HG03175 (cell line): ENCODE data around the gene EIF1AY.
A peak's percentile ranks its signal among the peaks of the same experiment; 100 is the strongest.
"Not testable (repeated sequence)": the region's sequence is repeated elsewhere in the genome, so short reads cannot be mapped to it uniquely, and the experiment has no call there.

Experiments used
- ATAC-seq: cut with Tn5 transposase; IDR thresholded peaks from one replicate; pipeline ENCODE4 v1.9.1; 2021; ENCODE audit warnings: mild to moderate bottlenecking, moderate library complexity; ENCODE audit not compliant: unreplicated experiment

EIF1AY gene, protein sequence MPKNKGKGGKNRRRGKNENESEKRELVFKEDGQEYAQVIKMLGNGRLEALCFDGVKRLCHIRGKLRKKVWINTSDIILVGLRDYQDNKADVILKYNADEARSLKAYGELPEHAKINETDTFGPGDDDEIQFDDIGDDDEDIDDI

GRCh38 chrY:20575531-20576121 lies at the start of gene EIF1AY:
EIF1AY (plus strand) TSS chrY:20575776; CDS start chrY:20575872, 96 bp downstream.
- peak; percentile 93 for ATAC-seq

- no peak for ATAC-seq
Observed at GRCh38 chrY:20528435-20528834, 47.1 kb upstream of the EIF1AY start.

- no peak for ATAC-seq
Observed at GRCh38 chrY:20538186-20538585, 37.4 kb upstream of the EIF1AY start.

DNA sequence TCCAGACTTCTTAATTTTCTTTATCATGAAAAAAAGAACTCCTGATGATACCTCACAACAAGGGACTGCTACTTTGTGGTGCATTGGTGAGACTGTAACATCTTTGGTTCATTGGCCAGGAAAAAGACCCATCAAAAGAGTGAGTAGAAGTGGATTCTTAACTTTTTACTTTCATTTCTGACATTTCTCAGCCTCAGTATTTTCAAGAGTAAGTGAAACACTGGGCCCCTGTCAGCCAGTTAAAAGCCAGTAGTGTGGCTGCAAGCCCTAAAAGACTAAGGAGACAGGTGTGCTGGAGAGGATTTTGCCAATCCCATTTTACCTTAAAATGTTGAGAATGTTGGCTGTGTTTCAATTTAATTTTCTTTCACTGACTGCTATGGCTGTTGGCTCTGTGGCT lies 36.6 kb upstream of the EIF1AY start:
- ATAC-seq = no peak

DNA sequence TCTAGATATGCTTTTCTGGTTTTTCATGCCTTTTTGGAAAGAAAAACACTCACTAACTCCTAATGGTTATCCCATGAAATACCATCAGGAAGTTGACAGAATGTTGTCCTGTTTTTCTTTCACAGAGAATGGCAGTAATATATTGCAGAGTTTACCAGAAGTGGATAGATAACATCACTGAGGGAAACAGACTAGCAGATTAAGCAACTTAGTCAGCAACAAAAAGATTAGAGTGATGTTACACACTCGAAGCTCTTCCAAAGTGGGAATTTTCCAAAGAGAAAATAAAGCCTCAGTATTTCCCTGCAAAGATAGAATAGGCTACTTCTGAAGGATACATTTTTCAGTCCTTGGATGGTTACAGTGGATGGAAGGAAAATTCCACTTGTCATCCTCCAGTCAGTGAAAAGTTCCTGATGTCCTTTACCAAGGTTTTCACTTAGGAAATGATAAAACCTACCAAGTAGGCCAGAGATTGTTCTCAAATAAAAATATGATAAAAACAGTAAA lies 31.1 kb upstream of the EIF1AY start:
- ATAC-seq = no peak

DNA sequence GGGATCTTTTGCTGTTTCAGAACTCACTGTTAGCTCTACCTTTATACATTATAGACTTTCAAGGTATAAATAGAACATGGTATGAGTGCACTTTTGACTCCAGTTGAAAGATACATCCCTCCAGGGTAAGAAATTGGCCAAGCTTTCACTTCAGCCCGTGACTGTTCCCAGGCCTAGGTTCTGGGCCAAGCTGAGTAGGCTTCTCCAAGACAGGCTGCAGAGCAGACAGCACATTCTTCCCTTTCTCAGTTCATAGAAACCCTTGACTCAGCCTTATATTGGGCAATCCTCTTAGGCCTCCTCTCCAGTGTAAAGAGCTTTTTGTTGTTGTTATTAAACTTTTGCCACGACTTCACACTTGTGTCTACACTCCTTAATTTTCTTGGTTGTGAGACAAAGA lies 29.5 kb upstream of the EIF1AY start:
- no peak for ATAC-seq

DNA sequence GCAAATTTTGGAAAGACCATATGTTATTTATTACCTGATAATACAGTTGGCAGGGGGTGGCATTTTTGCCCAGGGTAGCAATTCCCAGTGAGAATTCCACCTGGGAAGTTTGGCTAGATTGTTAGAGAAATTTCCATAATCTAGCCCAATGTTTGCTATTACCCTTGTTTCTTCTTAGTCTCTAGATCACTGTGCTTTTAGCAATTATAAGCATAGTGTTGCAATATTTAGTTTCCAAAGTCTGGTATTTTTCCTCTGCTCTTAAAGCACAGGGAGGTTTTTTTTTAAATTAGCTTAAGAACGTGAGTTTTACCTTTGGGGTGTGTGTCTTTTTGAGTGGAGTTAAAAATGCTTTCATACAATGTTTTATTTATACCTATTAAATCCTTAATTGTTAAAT lies 26.3 kb upstream of the EIF1AY start:
- no peak for ATAC-seq

DNA sequence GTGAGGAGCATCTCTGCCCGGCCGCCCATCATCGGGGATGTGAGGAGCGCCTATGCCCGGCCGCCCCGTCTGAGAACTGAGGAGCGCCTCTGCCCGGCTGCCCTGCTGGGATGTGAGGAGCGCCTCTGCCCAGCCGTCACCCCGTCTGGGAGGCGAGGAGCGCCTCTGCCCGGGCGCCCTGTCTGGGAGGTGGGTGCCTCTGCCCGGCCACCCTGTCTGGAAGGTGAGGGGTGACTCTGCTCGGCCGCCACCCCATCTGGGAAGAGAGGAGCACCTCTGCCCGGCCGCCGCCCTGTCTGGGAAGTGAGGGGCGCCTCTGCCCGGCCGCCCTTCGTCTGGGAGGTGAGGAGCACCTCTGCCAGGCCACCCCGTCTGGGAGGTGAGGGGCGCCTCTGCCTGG lies 23.7 kb upstream of the EIF1AY start:
- ATAC-seq = no peak

GRCh38 chrY:20552764-20553323 lies 22.7 kb upstream of the EIF1AY start:
- not testable (repeated sequence) for ATAC-seq

GRCh38 chrY:20555820-20556219 lies 19.8 kb upstream of the EIF1AY start:
- ATAC-seq = no peak

- ATAC-seq = no peak
Observed at GRCh38 chrY:20558677-20559076, 16.9 kb upstream of the EIF1AY start.

DNA sequence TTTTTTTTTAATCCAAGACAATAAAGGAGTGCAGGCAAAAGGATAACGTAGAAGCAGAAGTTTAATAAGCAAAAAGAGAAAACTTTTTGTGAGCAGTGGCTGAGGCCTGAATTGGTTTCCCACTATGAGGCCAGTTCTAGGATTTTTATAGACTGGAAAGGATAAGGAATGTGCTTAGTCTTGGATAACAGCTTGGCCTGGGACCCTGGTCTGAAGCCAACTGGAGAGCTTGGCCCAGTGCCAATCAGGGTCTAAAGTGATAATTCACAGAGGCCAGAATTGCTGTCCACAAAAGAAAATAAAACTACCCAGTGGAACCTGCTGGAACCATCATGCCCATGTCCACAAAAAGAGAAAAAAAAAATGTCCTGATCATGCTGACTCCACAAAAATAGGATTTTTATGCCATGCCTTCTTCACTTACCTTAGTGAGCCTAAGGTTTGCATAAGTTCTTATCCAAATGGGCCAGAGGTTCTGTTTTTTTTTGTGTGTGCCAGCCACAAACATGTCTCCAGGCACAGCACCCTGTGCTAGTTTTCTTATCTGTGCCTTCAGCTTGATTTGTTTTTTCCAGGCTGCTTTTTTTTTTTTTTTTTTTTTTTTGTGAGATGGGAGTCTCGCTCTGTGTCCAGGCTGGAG lies 15.6 kb upstream of the EIF1AY start:
- no peak for ATAC-seq

DNA sequence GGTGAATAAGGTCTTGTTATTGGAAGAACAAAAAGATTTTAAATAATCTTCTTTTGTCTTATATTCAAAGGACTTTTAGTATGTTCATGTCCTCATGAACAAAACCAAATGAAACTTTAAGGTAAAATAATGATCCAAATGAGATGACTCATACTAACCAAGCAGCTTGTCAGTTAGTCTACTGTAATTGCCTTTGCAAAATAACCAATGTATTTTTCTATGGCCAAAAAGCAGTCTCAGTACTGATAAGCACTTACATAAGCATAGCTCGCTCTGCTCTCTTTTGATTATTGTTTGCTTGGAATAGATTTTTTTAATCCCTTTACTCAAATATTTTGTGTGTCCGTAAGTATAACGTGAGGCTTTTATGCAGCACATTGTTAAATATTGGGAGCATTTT lies 4.3 kb upstream of the EIF1AY start:
- no peak for ATAC-seq

DNA sequence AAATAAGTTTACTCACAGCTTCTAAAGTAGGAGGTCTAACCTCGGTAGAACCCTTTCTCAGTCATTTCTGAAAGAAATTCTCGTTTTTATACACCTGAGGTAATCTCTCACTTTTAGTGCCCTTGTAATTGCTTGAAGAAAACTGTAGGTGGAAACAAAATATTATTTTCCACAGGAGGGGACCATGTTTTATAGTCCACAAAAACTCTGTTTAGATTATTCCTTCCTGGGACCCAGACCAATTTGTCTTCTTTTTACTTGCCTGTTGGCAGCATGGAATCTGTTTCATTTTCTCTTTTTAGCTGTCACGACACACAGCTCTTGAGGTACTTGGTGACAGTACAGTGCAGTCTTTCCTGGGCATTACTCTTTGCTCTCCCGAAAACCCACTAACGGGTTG lies 930 bp downstream of the EIF1AY start:
- no peak for ATAC-seq

GRCh38 chrY:20578206-20578605 lies 2.6 kb downstream of the EIF1AY start:
- ATAC-seq = no peak

- ATAC-seq = no peak
Observed at GRCh38 chrY:20581687-20582086, 6.1 kb downstream of the EIF1AY start.

DNA sequence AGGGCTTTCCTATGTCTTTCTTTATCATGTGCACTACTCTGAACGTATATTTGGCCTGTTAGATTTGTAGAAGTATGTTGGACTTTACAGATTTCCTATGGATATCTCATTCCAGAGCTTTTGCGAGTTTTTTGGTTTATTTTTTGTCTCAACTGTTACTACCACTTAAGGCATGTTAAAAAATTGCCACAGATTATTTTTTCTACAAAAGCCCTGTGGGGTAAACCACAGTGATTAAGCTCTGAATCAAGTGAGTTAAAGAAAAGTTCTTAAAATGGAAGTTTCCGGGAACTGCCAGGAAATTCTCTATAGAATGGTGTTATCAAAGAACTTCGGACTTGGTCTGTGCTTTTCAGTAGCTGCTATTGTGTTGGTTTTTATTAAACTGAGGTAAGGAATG lies 10.6 kb downstream of the EIF1AY start:
- ATAC-seq = no peak
